ENCODE measurements around the gene WFDC2.

Gene WFDC2

GRCh38 chr20:45501600-45501999 is 32.0 kb downstream of the WFDC2 start:
- no peak for DNase-seq

GRCh38 chr20:45502561-45502960 is 33.0 kb downstream of the WFDC2 start:
- DNase-seq, result no peak

GRCh38 chr20:45503403-45503802 is 33.9 kb downstream of the WFDC2 start:
- DNase-seq, result no peak

GRCh38 chr20:45506398-45506797 is 36.8 kb downstream of the WFDC2 start:
- DNase-seq, result no peak

- no peak for DNase-seq
These were observed 37.7 kb downstream of the WFDC2 start for GRCh38 chr20:45507011-45507820.

GRCh38 chr20:45508068-45508886 is 38.7 kb downstream of the WFDC2 start:
- DNase-seq, result no peak

GRCh38 chr20:45509091-45509490 is 39.5 kb downstream of the WFDC2 start:
- no peak for DNase-seq

GRCh38 chr20:45510242-45510862 is 40.8 kb downstream of the WFDC2 start:
- DNase-seq, result no peak

GRCh38 chr20:45515147-45515913 is 45.8 kb downstream of the WFDC2 start, which contains the start of gene SPINT3:
Gene SPINT3, minus strand, starts transcription at chr20:45515622. Its CDS starts 14 bp downstream, at chr20:45515608.
- no peak for DNase-seq

- DNase-seq, result no peak
These were observed 48.7 kb downstream of the WFDC2 start for GRCh38 chr20:45518282-45518681.

- no peak for DNase-seq
These were observed 54.3 kb downstream of the WFDC2 start for GRCh38 chr20:45523821-45524220.

- no peak for DNase-seq
These were observed 57.7 kb downstream of the WFDC2 start for GRCh38 chr20:45527294-45527693.
